ENCODE data around the gene FAM170B. TPM values are rescaled to one million over a fixed set of nuclear protein-coding genes. Genes with fewer than 3 reads are reported as not detected.

The FAM170B gene
- total RNA-seq, 1 donor from 2014 or later, result not detected

- TF ChIP-seq CTCF (IDR thresholded peaks at IDR 0.05) (no peak), POLR2A (IDR thresholded peaks at IDR 0.05) (no peak), POLR2AphosphoS5 (IDR thresholded peaks at IDR 0.05; ENCODE audit: insufficient read depth in 1 of 2, low read depth in 1 of 2) (no peak)
- peak; percentile 52 to 58 for DNase-seq (ENCODE audit: extremely low spot score in 2 of 2)
- no peak overlapping the region for H3K27ac ChIP-seq
Observed at GRCh38 chr10:49178489-49179471, 45.0 kb upstream of the FAM170B start.

GRCh38 chr10:49177391-49178355 lies 43.9 kb upstream of the FAM170B start:
- no peak overlapping the region for H3K27ac ChIP-seq
- H3K4me1 ChIP-seq, result peaks cover 14% of the 10 kb centered on the region
- H3K4me3 ChIP-seq, result no peak overlapping the region
- no peaks in the 10 kb centered on the region for H3K9me3 ChIP-seq
- intact Hi-C loops (cut with DNase I), result no loop called here
- no peaks in the 10 kb centered on the region for H3K27me3 ChIP-seq
- H3K36me3 ChIP-seq, result no peaks in the 10 kb centered on the region
- DNase-seq (ENCODE audit: extremely low spot score in 2 of 2), result peak; percentile 82 to 95
- TF ChIP-seq POLR2A (IDR thresholded peaks at IDR 0.05), result no peak
- no peak for TF ChIP-seq CTCF (IDR thresholded peaks at IDR 0.05)
- TF ChIP-seq POLR2AphosphoS5 (IDR thresholded peaks at IDR 0.05; ENCODE audit: insufficient read depth in 1 of 2, low read depth in 1 of 2), result no peak

More at GRCh38 chr10:49178489-49179471, 45.0 kb upstream of the FAM170B start:
- Histone ChIP-seq H3K9me3 (no peaks in the 10 kb centered on the region), H3K36me3 (no peaks in the 10 kb centered on the region), H3K4me1 (peaks cover 14% of the 10 kb centered on the region), H3K4me3 (no peak overlapping the region), H3K27me3 (no peaks in the 10 kb centered on the region)
- intact Hi-C loops (cut with DNase I), result no loop called here

- TF ChIP-seq CTCF (IDR thresholded peaks at IDR 0.05) (no peak), POLR2AphosphoS5 (IDR thresholded peaks at IDR 0.05; ENCODE audit: insufficient read depth in 1 of 2, low read depth in 1 of 2) (no peak)
- H3K36me3 ChIP-seq, result no peaks in the 10 kb centered on the region
- no peak overlapping the region for H3K27ac ChIP-seq
- no peaks in the 10 kb centered on the region for H3K27me3 ChIP-seq
- peak; percentile 75 to 93 for DNase-seq (ENCODE audit: extremely low spot score in 2 of 2)
- H3K9me3 ChIP-seq, result no peaks in the 10 kb centered on the region
- peaks cover 14% of the 10 kb centered on the region for H3K4me1 ChIP-seq
- intact Hi-C loops (cut with DNase I), result no loop called here
- no peak overlapping the region for H3K4me3 ChIP-seq
Observed at GRCh38 chr10:49176310-49177268, 42.8 kb upstream of the FAM170B start.

- TF ChIP-seq POLR2A (IDR thresholded peaks at IDR 0.05) (no peak), POLR2AphosphoS5 (IDR thresholded peaks at IDR 0.05; ENCODE audit: insufficient read depth in 1 of 2, low read depth in 1 of 2) (no peak), CTCF (IDR thresholded peaks at IDR 0.05) (no peak)
- Histone ChIP-seq H3K27me3 (no peaks in the 10 kb centered on the region), H3K9me3 (no peaks in the 10 kb centered on the region), H3K4me1 (peaks cover 14% of the 10 kb centered on the region), H3K27ac (no peak overlapping the region), H3K4me3 (no peak overlapping the region), H3K36me3 (no peaks in the 10 kb centered on the region)
- intact Hi-C loops (cut with DNase I), result no loop called here
- peak; percentile 44 to 88 for DNase-seq (ENCODE audit: extremely low spot score in 2 of 2)
Observed at GRCh38 chr10:49175587-49176309, 41.9 kb upstream of the FAM170B start.

Measured in vagina (tissue), 2 donors.